Activated naive CD4-positive, alpha-beta T cell treated with Interleukin-2 at 50 U/mL for 16 hours (primary cell): Measurements from ENCODE around the gene SKAP1.
"Not testable (repeated sequence)": the region's sequence is repeated elsewhere in the genome, so short reads cannot be mapped to it uniquely, and the experiment has no call there.

Experiments used
- DNase-seq: peaks from one replicate; pipeline ENCODE4 v3.0.0-alpha.2; 2020

Gene SKAP1

DNA sequence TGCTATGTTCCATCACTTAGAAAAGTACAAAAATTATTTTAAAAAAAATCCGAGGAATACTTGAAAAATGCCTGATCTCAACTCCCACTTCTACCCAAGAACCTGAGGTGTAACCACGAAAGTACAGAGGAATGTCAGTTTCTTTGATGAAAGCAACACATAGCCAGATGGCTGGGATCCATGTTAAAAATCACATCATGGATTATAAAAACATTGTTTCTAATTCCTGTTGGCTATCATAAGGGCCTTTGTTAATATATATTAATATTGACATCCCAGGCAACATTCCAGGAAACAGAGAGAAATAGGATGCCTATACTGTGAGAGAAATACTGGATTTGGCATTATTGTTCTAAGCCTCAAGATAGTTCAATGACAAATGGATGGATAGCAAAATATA is 115.3 kb downstream of the SKAP1 start:
- no peak for DNase-seq

GRCh38 chr17:48313096-48313755 is 116.8 kb downstream of the SKAP1 start:
- no peak for DNase-seq

GRCh38 chr17:48311324-48311723 is 118.7 kb downstream of the SKAP1 start:
- DNase-seq: no peak

- no peak for DNase-seq
Observed at GRCh38 chr17:48310748-48311213, 119.2 kb downstream of the SKAP1 start.

- DNase-seq: no peak
Observed at GRCh38 chr17:48308581-48308980, 121.4 kb downstream of the SKAP1 start.

DNA sequence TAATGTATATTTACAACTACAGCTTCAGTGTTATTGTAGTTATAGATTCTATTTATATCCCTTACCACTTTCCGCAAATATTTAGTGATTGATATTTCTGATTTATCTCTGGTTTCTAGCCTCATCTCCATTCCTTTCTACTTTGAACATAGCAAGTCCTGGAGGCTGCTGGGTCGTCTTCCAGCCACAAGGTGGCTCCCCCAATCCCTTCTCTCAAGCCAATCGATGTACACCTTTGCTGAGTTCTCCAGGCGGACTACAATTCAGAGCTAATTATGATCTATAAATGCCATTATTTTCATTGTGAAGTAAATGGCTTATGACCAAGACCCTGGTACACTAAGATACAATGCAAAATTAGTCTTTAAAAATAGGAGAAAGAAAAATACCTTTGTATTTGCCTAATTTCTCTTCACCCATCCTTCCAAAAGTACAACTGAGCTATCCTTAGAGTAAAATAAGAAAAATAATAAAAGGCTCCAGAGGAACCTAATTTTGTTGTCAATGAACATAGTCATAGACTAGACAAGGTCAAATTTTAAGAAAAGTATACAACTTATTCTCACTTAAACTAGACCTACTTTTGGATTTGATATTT is 122.1 kb downstream of the SKAP1 start:
- peak; percentile 57 for DNase-seq

DNA sequence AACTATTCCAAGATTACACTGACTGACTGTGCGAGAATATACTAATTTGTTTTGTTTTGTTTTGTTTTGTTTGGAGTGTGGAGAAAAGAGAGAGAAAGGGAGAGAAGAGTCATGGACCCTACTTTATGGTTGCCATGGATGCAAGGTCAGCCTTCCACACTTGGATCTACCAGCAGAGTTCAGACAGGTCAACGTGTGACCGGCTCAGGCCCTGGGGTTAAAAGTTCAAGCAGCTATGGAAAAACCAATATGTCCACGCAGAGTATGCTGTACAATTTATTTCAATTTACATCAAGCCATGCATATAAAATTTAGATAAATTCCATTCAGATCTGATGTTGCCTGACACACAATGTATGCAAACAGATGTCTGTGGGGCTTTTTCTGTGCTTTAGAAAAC is 122.8 kb downstream of the SKAP1 start:
- no peak for DNase-seq

DNA sequence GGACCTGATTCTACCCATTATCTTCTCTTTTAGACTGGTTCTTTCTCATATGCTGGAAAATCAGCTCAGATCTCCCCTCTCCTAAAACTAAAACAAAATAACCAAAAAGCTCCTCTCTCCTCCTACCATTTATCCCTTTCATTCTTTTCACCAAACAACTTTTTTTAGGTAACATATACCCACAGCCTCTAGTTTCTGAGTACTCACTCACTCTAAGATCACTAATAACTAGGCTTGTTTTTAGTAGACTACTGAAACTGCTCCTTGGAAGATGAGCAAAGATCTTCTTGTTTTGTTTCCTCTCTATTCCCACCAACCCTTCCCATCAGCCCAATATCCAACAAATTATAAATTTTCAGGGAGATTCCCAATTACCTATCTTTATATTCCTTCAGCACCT is 129.0 kb downstream of the SKAP1 start:
- no peak for DNase-seq

- DNase-seq: peak; percentile 11
Observed at GRCh38 chr17:48299760-48300159, 130.3 kb downstream of the SKAP1 start.

DNA sequence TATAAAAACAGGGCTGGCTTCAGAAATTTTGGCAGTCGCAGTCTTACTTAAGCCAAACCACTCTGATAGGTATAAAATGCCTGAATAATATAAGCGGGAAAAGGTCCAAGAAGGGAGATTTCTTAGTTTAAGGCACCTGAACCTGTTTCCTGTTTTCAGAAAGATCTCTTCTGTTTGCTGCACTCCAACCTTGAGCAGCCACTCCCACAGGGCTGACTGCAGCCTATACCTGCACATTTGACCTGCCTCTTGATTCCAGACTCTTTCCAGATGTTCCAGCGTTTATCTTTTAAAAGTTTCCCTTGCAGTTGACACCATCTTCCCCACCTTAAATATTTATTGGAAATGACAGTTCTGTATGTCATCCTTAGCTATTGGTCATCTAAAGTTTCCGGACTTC is 132.2 kb downstream of the SKAP1 start:
- DNase-seq: no peak

GRCh38 chr17:48296453-48296852 is 133.6 kb downstream of the SKAP1 start:
- no peak for DNase-seq

DNA sequence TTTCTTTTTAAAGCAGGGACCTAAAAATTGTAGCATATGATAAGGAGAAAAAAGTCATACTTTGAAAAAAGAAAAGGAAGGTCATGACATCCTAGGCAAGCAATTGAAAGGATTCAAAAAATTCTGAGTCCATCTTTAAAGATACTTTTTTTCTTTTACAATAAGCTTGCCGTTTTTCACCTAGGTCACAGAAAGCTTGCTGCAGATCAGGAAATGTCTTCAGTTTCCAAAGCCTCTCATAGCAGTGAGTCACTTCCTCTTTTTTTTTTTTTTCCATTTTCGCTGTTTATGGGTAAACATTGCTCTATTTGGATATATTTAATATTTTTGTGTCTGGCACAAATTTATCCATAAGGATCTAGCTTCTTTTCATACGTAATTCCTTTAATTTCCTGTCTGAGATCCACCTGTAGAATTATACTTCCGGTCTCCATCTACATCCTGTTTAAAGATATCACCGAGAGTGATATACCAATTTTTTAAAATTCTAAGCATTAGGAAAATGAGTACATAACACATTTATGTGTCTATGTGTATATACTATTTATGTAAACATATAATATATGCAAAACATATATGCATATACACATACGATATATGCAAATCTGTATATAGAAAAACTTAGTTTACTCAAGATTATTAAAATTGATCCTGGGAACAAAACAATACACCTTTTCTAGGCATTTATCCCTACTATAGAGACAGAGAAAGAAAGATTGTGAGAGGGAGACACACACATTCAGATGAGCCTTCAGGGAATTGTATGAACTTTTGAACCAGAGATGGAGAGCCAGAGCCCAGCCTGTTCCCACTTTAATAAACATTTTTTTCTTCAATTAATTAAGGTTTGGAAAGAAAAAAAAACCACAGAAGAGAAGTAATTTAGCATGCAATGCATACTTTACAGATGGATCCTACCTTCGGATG is 134.4 kb downstream of the SKAP1 start:
- DNase-seq: no peak

GRCh38 chr17:48294806-48295361 is 135.1 kb downstream of the SKAP1 start:
- DNase-seq: no peak

DNA sequence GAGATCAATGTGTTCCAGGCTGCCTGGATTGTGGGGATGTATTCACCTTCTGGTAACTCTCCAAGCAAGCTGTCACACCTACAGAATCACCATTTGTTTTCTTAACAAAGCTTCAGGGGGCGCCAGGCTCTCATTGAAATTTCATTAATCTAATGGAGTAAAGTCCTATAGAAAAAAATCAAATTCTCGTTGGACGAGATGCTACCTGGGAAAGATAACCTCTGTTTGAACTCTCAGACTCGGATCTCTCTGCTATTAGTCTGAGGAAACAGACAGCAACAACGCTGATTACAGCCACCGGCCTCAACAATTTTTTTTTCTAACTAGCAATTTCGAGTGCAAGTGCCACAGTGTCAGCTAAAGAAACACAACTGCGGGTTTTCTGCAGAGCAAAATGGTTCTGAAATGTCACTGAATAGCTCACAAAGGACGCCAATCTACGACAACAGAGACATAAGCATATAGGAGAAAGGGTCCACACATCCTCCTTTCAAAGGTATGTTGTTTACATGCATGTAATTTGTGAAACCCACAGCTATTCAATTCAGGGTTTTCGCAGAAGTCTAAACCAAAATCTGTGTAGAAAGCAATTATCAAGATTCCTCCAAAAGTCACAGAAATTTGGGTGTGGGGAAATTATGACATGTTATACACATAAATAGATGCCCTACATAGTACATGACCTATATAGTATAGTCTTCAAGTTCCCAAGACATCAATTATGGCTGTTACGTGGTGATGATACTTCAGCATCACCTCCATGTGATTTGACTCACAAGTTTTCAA is 135.8 kb downstream of the SKAP1 start:
- no peak for DNase-seq

DNA sequence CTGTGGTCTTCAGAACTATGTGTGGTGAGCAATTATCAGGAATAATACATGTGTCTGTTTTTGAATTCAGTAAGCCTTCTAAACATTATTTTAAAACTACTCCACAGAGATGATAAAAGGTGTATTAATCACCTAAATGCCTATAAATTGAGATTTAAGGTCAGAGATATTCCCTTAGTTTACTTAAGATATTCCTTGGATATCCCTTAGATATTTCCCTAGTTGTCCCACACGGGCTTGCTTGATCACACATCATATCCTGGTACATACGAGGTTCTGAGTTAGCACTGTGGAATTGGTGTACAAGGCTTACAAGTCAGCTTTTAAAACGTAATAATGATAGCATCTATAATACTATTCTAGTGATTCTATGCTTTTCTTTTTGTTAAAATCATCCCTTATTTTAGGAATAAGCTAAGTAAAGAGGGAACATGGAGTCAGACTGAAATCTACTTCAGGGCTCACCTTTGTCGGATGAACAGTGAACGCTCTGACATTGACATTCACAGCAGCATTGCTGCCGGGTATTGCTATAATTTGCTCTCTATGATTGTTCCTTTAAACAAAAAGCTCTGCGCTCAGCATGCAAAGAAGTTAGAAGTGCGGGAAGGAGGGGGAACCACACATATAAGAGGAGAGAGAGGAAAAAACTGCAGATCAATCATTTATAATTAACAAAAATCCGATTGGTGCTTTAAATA is 136.5 kb downstream of the SKAP1 start:
- no peak for DNase-seq

DNA sequence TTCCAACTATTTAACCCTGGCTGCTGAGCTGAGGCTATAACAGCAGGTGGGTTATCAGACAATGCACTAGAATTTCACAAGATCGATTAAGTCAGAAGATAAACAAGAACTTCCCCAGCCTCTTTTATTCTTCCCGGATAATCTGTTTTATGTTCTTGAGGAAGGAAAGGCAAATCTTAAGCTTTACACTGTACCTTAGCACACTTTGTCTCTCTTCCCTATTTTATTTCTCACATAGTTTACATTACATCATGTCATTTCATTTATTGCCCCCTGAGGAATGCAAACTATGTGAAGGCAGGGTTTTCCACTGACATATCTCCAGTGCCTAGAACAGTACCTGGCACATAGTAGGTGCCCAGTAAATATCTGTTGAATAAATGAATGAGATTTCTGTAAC is 139.6 kb downstream of the SKAP1 start:
- DNase-seq: no peak

DNA sequence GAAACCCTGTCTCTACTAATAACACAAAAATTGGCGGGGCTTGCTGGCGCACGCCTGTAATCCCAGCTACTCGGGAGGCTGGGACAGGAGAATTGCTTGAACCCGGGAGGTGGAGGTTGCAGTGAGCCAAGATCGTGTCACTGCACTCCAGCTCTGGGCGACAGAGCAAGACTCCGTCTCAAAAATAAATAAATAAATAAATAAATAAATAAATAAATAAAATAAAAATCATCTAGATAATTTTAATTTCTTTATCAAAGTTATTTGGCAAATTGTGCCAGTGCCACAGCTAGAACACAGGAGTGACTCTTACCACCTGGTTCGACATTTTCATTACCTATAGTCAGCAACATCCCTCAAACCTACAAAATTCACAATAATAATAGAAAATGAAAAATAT is 143.1 kb downstream of the SKAP1 start:
- not testable (repeated sequence) for DNase-seq

- DNase-seq: no peak
Observed at GRCh38 chr17:48285614-48286013, 144.4 kb downstream of the SKAP1 start.

DNA sequence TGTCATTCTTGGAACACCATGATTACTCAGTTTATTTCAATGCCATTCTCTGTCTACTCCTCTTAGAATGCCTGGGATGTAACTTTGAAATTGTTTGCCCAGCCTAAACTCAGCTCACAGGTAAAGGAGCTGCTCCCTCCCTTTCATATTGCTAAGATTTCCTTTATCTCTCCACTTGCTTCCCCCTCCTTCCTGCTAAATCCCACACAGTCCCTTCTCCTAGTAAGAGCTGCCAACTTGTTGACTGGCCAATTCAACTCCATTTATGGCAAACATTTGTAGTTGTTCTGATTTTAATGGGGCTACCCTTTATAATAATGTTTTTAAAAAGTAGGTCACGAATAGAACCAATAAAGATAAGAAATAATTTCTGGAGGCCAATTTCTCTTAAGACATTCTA is 146.1 kb downstream of the SKAP1 start:
- DNase-seq: no peak

DNA sequence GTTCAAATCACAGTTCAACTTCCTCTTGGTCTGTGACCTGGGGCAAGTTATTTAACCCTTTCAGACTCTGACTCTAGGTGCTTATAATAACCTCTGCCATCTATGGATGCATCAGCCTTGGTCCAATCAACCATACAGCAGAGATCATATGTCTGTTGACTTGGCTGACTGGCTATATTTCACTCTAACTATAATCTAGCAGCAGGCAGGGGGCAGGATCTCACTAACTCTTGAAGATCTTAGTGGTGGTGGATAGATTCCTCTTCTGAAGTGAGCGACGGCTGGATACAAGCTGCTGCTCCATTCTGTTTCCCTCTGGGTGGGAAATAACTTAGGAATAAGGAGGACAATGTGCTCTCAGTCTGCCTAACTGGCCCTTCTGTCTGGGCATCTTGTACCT is 146.6 kb downstream of the SKAP1 start:
- DNase-seq: no peak

DNA sequence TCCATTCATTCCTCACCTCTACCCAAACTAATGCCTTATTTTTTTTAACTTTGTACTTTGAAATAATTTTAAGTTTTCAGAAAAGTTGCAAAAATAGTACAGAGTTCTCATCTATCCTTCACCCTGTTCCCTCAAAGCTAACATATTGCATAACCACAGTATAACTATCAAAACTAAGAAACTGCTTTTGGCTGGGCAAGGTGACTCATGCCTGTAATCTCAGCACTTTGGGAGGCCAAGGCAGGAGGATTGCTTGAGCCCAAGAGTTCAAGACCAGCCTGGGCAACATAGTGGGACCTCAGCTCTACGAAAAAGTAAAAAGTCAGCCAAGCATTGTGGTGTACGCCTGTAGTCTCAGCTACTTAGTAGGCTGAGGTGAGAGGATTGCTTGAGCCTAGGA is 147.7 kb downstream of the SKAP1 start:
- no peak for DNase-seq
